PC-3 (cell line): Measurements from ENCODE around the gene CHRNE.

Experiments used
- CTCF ChIP-seq: fragments of 300-600 bp; sonication (generic); conservative IDR thresholded peaks from 2 replicates; pipeline ENCODE4 v1.5.1; 2017; ENCODE audit warnings: antibody characterized with exemption, low read depth, mild to moderate bottlenecking, low read length
- EZH2 ChIP-seq: fragments of 300-600 bp; sonication (generic); IDR thresholded peaks from one replicate; pipeline ENCODE4 v1.6.1; 2017; ENCODE audit warnings: antibody characterized with exemption, mild to moderate bottlenecking, low read length; ENCODE audit not compliant: unreplicated experiment
- EZH2phosphoT487 ChIP-seq: fragments of 300-600 bp; sonication (generic); IDR thresholded peaks from 2 replicates; pipeline ENCODE4 v1.6.1; 2018; ENCODE audit warnings: mild to moderate bottlenecking, antibody characterized with exemption, low read length, borderline replicate concordance

GRCh38 chr17:4862720-4863119 lies 40.2 kb downstream of the CHRNE start:
- no peak for TF ChIP-seq CTCF
- no peak for TF ChIP-seq EZH2phosphoT487
- no peak for TF ChIP-seq EZH2
